Measurements from ENCODE around the gene ARFRP1.

ARFRP1 gene

GRCh38 chr20:63748934-63749270 is 41.1 kb upstream of the ARFRP1 start:
- no peak overlapping the region for H3K4me3 ChIP-seq (ENCODE audit: low read depth, low read length, poor library complexity, severe bottlenecking)
- no peaks in the 10 kb centered on the region for H3F3A ChIP-seq (ENCODE audit: insufficient read depth, low read length)
- H3K9me2 ChIP-seq (ENCODE audit: low read depth, low read length), result no peaks in the 10 kb centered on the region
- no peaks in the 10 kb centered on the region for H4K20me1 ChIP-seq (ENCODE audit: insufficient read depth, low read length)
- H3K9me3 ChIP-seq (ENCODE audit: low read length), result no peaks in the 10 kb centered on the region
- no peak overlapping the region for H2AFZ ChIP-seq (ENCODE audit: low read length)
- no peak overlapping the region for H3K9ac ChIP-seq (ENCODE audit: low read length)
- H3K36me3 ChIP-seq (ENCODE audit: insufficient read depth, low read length), result no peaks in the 10 kb centered on the region
- H3K27ac ChIP-seq (ENCODE audit: low read depth, low read length, poor library complexity, severe bottlenecking), result no peak overlapping the region
- H3K27me3 ChIP-seq (ENCODE audit: insufficient read depth, low read length), result no peaks in the 10 kb centered on the region; the same call in 1 of the 2 replicates
- no peaks in the 10 kb centered on the region for H3K79me2 ChIP-seq (ENCODE audit: insufficient read depth, low read length)
- TF ChIP-seq EZH2 (IDR thresholded peaks at IDR 0.05; ENCODE audit: borderline replicate concordance, low read length) (no peak), CTCF (IDR thresholded peaks at IDR 0.05; ENCODE audit: low read length) (no peak)
- H3K4me1 ChIP-seq (ENCODE audit: insufficient read depth, low read length, severe bottlenecking), result peaks cover 3% of the 10 kb centered on the region
- no peak overlapping the region for H3K4me2 ChIP-seq (ENCODE audit: low read length)

DNA sequence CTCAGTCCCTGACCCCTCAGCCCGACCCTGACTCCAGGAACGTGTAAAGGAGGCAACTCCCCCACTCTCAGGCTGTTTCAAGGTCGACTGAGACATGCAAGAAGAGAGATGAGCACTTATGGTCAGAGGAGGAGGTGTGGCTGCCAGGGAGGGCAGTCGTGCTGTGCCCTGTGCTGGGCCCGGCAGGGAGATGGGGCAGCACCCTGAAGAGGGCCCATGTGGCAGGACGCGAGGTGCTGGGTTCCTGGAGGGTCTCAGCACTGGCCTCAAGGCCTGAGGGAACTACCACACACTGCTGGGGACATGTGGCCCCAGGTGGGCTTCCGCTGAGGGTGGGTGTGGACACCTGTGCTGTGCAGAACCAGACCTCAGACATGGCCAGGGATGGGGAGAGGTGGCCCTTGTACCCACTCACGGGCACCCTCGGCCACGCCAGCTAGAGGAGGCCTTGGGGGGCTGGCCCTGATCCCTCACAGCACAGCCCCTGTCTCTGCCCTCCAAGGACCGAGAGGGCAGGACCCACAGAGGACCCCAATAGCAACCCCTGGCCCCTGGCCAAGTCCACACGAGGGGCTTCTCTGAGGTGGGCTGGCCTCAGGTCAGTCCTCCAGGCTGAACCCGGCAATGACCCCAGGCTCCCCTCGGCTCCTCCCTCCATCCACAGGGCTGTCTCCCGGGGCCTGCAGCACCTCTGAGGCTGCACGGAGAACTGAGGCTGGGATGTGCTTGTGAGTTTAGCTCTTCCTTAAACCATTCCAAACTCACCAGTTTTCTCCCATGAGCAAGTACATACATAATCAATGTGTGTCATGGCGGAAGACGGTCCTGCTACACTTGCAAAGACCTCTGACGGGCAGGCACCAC is 40.5 kb upstream of the ARFRP1 start:
- no peak for TF ChIP-seq CTCF (IDR thresholded peaks at IDR 0.05; ENCODE audit: low read length)
- TF ChIP-seq EZH2 (IDR thresholded peaks at IDR 0.05; ENCODE audit: borderline replicate concordance, low read length), result no peak
- Histone ChIP-seq H3K9ac (ENCODE audit: low read length) (no peak overlapping the region), H3K4me1 (ENCODE audit: insufficient read depth, low read length, severe bottlenecking) (peaks cover 3% of the 10 kb centered on the region)

GRCh38 chr20:63747622-63748069 is 39.9 kb upstream of the ARFRP1 start:
- Histone ChIP-seq H4K20me1 (ENCODE audit: insufficient read depth, low read length) (no peaks in the 10 kb centered on the region), H3K4me1 (ENCODE audit: insufficient read depth, low read length, severe bottlenecking) (peaks cover 3% of the 10 kb centered on the region), H3K79me2 (ENCODE audit: insufficient read depth, low read length) (no peaks in the 10 kb centered on the region), H3F3A (ENCODE audit: insufficient read depth, low read length) (no peaks in the 10 kb centered on the region), H3K9me3 (ENCODE audit: low read length) (no peaks in the 10 kb centered on the region), H3K27me3 (ENCODE audit: insufficient read depth, low read length) (no peaks in the 10 kb centered on the region), H3K9ac (ENCODE audit: low read length) (no peak overlapping the region), H3K27ac (ENCODE audit: low read depth, low read length, poor library complexity, severe bottlenecking) (no peak overlapping the region), H2AFZ (ENCODE audit: low read length) (no peak overlapping the region), H3K36me3 (ENCODE audit: insufficient read depth, low read length) (no peaks in the 10 kb centered on the region; the same call in 1 of the 2 replicates), H3K4me2 (ENCODE audit: low read length) (no peak overlapping the region), H3K9me2 (ENCODE audit: low read depth, low read length) (no peaks in the 10 kb centered on the region), H3K4me3 (ENCODE audit: low read depth, low read length, poor library complexity, severe bottlenecking) (no peak overlapping the region)
- no peak for TF ChIP-seq EZH2 (IDR thresholded peaks at IDR 0.05; ENCODE audit: borderline replicate concordance, low read length)
- no peak for TF ChIP-seq CTCF (IDR thresholded peaks at IDR 0.05; ENCODE audit: low read length)

More for the DNA sequence above, 40.5 kb upstream of the ARFRP1 start:
- Histone ChIP-seq H3K9me3 (ENCODE audit: low read length) (no peaks in the 10 kb centered on the region), H3K79me2 (ENCODE audit: insufficient read depth, low read length) (no peaks in the 10 kb centered on the region), H3F3A (ENCODE audit: insufficient read depth, low read length) (no peaks in the 10 kb centered on the region), H3K27me3 (ENCODE audit: insufficient read depth, low read length) (no peaks in the 10 kb centered on the region), H3K4me2 (ENCODE audit: low read length) (no peak overlapping the region), H3K9me2 (ENCODE audit: low read depth, low read length) (no peaks in the 10 kb centered on the region), H3K36me3 (ENCODE audit: insufficient read depth, low read length) (no peaks in the 10 kb centered on the region), H4K20me1 (ENCODE audit: insufficient read depth, low read length) (no peaks in the 10 kb centered on the region), H3K4me3 (ENCODE audit: low read depth, low read length, poor library complexity, severe bottlenecking) (no peak overlapping the region), H3K27ac (ENCODE audit: low read depth, low read length, poor library complexity, severe bottlenecking) (no peak overlapping the region), H2AFZ (ENCODE audit: low read length) (no peak overlapping the region)
